GM19395 (cell line): ENCODE data around the gene SCUBE1.
A peak's percentile ranks its signal among the peaks of the same experiment; 100 is the strongest.

Source experiments
- ATAC-seq: cut with Tn5 transposase; IDR thresholded peaks from one replicate; pipeline ENCODE4 v1.9.1; 2021; ENCODE audit warnings: mild to moderate bottlenecking, moderate library complexity; ENCODE audit not compliant: unreplicated experiment

The SCUBE1 gene

DNA sequence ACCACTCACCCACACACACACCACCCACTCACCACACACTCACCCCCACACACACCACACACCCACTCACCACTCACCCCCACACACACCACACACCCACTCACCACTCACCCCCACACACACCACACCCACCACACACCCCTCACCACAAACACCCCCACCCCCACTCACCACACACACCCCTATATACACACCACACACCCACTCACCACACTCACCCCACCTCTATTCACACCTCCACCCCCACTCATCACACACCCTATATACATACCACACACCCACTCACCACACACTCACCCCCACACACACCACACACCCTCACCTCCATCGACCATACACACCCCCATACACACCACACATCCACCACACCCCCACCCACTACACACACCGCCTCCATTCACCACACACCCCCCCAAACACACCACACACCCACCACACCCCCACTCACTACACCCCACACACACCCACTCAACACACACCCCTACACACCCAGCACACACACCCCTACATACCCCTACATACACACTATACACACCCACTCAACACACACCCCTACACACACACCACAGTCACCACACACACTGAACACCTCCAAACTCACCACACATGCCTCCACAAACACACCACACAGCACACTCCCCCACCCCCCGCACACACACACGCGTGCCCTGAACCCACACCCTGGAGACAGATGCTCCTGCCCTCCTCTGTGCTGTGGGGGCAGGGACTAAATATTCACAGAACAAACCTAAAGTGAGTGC is 137.2 kb downstream of the SCUBE1 start:
- ATAC-seq: no peak

DNA sequence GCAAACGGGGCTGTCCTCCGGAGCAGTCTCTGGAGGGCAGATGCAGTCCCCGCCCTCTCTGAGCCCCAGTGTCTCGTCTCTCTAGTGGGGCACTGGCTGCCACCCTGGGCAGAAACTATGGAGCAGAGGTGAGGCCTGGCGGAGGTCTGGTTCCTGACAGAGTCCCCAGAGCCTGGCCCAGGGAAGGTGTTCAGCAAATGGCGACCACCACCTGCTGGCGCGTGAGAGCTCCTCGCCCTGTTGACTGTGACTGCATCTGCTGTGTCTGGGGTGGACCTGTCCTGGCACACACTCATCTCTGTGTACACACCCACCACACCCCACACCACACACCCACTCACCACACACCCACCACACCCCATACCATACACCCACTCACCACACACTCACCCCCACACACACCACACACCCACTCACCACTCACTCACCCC is 137.9 kb downstream of the SCUBE1 start:
- no peak for ATAC-seq

DNA sequence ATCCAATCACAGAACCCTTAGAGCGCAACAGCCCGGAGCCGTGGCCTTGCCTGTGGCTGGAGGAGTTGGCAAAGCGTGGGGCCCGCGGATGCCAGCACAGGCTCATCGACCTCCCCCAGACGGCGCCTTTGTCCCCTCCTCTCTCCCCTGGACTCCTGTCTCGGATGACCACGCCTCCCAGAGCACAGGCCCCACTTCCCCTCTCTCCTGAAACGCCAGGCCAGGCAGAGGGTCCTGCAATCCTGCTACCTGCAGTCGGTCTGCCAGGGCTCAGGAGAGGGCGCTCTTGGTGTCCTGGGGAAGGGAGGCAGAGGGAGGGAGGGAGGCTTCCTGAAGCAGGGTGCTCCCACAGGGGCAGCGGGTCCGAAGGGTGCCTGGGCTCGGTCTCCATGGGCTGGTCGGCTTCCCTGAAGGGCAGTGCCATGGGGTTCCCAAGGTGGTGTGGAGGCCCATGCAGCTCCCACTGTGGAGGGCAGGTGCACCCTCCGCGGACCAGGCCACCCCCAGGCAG is 139.6 kb downstream of the SCUBE1 start:
- no peak for ATAC-seq

DNA sequence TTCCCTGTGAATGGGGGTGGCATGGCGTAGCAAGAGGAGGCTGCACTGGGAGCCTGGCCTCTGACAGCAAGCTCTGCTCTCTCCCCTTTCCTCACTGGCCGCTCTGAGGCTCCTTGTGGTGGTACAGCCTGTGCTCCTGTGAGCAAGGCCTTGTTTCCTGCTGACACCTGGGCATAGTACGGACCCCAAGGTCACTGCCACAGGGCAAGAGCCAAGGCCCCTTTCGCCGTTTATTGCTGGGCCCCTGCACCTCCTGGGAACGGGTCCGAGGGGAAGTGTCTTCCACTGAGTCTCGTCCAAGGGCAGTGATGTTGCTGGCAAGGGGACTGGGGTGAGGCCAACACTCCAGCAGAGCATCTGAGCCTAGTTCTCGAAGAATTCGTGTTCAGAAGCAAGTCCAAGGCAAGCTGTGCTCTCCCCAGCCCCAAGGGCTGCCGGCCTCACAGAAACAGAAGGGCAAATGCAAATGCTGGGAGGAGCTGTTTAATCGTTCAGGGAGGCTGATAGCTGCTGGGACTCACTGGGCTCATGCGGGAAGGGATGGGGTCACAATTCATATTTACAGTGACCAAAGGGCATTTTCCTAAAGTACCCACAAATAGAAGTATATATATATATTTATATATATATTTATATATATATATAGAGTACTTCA is 140.3 kb downstream of the SCUBE1 start:
- ATAC-seq: no peak

DNA sequence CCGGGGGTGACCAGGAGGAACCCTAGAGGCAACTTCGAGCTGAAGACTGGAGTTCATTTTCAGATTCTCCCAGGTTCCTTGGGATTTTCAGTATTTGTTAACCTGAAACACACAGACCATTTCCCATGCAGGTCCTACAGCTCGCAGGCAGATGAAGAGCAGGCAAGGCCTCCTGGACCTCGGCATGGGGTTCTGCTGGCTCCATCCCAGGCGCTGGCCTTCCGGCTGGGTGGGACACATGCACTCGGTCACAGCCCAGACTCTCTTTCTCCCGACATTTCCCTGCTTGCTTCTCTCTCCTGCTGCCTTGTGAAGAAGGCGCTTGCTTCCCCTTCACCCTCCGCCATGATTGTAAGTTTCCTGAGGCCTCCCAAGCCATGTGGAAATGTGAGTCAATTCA is 140.8 kb downstream of the SCUBE1 start:
- ATAC-seq: no peak

DNA sequence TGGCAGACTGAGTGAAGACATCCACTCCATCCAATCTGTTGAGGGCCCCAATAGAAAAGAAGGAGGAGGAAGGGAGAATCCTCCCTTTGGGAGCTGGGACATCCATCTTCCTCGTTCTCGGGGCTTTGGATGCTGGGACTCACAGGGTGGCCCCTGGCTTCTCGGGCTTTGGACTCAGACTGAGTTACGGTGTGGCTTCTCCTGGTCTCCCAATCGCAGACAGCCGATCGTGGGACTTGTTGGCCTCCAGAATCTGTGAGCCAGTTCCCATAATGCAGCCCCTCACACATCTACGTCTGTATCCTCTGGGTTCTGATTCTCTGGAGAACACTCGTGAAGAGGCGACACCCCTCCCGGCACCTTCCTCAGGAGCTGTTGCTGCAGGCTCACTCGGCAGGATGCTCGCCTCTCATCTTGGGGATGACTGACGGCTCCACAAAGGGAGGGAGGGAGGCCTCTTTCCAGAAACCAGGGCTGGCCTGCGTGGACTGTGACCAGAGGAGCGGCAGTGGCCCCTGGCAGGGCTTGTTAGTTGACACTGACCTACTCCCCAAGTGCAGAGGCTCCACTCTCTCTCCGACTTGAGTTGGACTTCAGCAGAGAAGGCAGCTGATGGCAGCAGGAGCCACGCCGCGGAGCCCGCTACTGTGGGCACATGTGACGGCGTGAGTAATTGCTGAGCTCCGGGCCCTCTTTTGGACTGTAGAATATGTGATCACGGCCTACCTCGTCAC is 141.5 kb downstream of the SCUBE1 start:
- ATAC-seq: no peak

DNA sequence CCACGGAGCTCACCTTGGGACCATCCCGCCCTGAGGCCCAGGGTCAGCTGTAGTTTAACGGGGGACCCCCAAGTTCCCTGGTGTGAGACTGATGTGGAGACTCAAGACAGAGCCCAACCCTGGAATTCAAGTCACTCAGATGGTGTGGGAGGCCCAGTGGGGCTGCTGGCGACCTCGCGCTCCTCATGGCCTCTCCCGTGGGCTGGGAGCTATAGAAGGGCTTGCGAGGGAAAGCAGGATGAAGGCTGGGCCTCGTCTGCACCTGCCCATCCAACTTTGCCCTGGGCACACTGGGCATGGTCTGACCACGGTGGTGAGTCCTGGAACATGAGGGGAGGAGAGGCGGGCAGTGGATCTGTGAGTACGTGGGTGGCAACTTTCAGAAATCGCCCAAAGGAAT is 142.6 kb downstream of the SCUBE1 start:
- no peak for ATAC-seq

DNA sequence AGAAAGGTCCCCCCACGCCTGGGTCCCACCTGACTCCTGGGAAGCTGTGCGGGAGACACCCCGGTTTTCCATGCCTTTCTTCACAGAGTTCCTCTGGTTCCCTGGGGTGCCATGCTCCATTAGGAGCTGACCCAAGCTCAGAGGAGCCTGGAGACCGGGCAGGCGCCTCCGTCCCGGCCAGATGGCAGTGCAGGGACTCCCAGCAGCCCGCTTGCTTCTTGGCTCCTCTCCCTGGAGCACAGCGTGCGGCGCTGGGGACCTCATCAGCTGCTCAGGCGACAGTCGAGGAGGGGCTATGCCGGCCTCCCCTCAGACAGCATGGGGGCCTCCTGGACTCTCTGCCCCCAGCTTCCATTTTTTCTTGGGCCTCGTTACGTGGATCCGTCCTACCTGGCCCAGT is 143.1 kb downstream of the SCUBE1 start:
- ATAC-seq: no peak

DNA sequence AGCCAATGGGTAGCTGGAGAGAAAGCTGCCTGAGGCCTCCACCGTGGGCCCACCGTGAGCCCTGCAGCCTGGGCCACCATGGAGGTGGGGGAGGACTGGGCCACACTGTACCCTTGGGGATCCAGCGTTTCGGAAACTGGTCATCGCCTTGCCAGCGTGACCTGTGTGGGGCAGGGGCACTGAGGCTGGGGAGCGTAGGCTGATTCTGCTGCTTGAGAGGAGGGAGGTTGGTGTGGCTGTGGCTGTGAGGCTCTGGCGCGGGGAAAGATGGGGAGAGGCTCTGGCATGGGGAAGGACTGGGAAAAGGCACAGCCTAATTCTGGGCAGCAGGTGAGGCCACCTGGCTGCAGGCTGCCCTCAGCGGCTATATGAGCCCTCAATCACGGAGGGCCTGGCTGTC is 143.6 kb downstream of the SCUBE1 start:
- ATAC-seq: no peak

DNA sequence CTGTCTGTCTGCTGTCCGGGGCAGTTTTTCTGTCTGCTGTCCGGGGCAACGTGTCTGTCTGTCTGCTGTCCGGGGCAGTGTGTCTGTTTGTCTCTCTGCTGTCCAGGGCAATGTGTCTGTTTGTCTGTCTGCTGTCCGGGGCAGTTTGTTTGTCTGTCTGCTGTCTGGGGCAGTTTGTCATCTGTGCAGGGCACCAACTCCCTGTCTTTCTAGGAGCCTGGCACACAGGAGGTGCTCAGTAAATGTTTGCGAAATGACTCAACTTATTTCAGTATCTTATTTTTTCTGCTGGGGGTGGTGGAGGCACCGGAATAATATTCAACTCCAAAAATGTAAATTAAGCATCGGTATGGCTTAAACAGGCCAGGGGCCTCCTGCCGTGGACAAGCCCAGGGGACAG is 144.2 kb downstream of the SCUBE1 start:
- ATAC-seq: no peak

DNA sequence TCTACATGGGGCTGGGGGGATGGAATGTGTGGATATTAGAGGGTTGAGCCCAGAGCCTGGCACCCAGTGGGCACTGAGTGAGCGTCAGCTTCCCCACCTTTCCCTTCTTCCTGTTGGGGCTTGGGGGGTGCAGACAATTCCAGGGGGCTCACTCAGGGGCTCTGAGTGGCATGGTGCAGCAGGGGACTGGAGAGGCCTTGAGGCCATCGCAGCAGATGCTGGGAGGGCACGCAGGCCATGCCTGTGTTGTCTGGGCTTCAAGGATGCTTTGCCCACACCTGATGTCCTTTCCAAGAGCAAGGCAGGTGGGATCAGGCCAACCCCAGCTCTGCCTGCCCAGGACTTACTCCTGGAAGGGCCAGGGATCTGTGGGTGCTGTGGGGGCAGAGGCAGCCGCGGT is 145.0 kb downstream of the SCUBE1 start:
- no peak for ATAC-seq

DNA sequence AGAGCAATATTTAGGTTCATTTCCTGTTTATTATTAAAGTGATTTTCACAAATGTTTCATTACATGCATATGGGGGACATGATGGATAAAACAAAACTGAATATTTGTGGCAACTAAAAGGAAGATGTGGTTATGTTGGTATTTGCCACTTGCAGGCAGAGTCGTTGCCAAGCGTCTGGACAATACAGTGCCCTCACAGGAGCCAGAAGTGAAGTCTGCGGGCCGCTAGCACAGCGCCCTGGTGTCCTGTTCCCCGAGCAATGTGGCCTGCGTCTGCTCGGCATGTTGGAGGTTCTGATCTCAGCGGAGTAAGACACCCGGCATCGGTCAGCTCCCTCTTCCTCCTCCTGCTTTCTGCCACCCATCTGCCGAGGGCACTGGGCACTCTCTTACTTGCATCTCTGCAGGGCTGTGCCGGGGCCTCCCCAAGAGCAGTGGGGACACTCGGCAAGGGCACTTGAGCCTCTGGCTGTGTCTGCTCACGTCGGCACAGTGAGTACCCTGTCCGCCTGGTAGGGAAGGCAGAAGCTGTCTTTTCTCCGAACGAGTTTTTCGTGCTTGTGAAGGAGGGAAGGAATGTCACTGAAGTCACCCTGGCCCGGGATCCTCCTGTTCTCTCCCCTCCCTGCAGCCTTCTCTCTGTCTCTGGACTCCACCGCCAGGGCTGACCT is 145.8 kb downstream of the SCUBE1 start:
- no peak for ATAC-seq

DNA sequence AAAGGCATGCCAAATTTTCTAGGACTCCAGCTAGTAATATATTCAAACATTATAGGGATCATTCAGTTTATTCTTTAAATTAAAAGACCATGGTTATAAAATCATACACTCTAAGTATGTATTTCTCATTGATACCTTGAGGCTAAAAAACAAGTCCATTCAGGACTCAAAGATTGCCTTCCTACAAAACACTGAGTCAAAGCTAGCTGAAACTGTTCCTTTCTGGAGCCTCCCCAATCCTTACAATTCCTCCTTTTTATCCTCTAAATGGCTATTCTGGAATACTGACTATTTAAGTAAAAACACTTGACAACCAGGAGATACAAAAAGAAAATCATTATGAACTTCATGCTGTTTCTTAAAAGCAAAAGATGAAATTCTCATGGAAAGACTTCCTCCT is 151.3 kb downstream of the SCUBE1 start:
- no peak for ATAC-seq

DNA sequence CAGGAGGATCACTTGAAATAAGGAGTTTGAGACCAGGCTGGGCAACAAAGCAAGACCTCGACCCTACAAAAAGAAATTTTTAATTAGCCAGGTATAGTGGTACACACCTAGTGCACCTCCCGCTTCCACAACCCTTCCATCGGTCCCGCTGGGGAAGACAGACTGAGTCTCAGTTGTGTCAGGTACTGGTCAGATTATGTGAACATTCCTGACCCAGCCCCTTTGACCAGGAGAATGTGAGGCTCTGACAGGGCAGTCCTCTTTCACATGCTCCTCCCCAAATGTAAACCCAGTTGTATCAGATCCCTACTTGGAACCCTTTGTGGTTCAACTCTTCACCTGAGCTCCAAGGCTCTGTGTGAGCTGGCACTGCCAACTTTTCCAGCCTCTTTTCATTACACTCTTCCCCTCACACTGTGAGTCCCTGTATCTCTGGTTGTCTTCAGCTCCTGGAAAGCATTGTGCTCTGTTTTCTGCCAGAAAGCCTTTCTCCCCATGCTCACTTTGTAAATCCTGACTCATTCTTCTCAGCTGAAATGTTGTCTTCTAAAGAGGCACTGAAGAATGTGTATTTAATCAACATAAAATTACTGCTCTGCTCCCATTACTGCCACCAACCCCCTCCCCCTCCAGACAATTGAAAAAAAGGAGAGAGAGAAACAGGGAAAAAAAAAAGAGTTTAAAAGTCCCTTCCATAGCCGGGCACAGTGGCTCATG is 154.2 kb downstream of the SCUBE1 start:
- no peak for ATAC-seq

DNA sequence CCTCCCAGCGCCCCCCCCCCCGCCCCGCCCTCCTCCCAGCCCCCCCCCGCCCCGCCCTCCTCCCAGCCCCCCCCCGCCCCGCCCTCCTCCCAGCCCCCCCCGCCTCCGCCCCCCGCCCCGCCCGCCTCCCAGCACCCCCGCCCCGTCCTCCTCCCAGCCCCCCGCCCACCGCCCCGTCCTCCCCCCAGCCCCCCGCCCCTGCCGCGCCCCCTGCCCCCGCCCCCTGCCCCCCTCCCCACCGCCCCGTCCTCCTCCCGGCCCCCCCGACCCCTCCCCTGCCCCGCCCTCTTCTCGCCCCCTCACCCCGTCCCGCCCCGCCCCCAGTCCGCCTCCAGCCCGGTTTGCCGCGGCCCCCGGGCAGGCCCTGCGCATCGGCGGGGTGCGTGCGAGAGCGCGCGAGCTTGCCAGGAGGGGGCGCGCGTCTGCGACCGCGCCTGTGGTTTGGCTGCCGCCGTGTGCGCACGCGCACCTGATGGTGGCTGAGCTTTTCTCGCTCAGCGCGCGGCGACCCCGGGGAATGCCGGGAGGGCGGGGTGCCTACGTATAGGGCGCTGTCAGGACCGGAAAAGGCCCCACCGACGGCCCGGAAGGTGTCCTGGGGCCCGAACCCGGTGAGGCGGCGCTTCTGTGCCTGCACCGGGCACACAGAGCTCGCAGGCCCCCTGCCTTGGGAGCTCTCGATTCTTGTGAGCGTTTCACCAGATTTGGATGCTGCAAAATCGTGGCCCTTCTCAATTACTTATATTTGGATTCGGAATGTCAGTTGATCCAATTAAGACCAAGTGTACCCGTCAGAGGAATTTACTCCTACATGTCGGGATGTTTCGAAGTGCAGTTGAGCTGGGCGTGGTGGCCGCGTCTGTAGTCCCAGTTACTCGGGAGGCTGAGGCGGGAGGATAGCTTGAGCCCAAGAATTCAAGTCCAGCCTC is 155.7 kb downstream of the SCUBE1 start:
- ATAC-seq: peak; percentile 78

DNA sequence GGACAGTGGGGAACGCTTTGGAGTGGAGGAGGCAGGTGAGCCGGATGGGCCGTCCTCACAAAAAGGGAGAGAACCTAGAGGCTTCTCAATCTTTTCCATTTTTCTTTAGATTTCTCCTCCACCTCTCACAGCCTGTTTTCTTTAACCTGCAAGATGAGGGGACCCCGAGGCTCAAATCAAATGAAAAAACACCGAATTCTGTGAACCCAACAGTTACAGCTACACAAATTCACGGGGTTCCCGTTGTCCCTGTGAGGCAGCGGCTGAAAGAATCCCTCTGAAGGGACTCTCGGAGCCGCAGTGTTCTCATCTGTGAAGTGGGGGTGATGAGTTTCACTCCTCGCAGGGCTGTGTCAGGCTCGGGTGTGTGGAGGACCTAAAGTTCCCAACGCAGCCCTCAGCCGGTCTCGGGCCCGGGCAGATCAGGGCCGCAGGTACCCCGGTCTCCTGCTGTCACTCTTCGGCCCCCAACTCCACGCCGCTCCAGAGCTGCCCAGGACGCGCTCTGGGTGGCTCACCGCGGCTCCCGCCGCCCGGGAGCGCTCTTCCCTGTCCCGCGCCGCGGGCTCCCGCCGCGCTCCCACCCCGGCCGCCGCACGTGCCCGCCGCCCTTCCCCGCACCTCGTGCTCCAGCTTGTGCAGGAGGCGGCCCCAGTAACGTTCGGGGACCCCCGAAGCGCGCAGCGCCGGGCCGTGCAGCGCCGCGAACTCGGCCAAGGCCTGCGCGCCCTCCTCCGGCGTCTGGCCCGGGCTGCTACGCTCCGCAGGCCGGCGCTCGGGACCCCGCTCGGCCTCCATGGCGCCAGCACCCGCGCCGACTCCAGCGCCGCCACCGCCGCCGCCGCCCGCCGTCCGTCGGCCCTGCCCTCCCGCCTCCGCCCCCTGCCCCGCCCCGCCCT is 156.7 kb downstream of the SCUBE1 start, which contains the start of gene TTLL12:
TTLL12 (minus strand) TSS at position 863 of the 899 bp plus-strand sequence; CDS start at position 798, 65 bp downstream.
- ATAC-seq: peak; percentile 41

DNA sequence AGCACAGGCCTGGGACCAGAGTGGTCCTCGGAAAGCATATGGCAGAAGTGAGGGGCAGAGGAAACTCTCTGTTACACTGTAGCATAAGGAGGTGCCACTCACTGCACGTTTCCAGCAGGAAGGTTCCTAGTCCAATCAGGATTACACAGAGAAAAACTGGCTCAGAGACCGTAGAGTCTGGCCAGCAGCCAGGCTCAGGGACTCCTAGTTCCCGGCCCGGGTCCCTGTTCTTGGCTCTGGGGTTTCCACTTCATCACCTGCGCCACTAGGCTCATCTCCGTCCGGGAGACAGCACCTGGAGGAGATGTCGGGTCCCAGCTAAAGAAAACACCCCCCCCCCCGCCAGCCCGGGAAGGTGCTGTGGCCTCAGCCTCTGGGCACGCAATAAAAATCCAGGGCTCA is 157.3 kb downstream of the SCUBE1 start:
- no peak for ATAC-seq
